IPS-18c (cell line): ENCODE data around the gene BPIFB6.

Experiments used
- H3K4me3 ChIP-seq: 2 replicates; pipeline ENCODE4 v1.7.0; 2013; ENCODE audit warnings: low read depth, mild to moderate bottlenecking, low read length, moderate library complexity; ENCODE audit not compliant: insufficient read depth
- H3K9me3 ChIP-seq: one replicate; pipeline ENCODE4 v1.6.1; 2013; ENCODE audit warnings: mild to moderate bottlenecking, low read length, moderate library complexity; ENCODE audit not compliant: control insufficient read depth, insufficient read depth

Gene BPIFB6

DNA sequence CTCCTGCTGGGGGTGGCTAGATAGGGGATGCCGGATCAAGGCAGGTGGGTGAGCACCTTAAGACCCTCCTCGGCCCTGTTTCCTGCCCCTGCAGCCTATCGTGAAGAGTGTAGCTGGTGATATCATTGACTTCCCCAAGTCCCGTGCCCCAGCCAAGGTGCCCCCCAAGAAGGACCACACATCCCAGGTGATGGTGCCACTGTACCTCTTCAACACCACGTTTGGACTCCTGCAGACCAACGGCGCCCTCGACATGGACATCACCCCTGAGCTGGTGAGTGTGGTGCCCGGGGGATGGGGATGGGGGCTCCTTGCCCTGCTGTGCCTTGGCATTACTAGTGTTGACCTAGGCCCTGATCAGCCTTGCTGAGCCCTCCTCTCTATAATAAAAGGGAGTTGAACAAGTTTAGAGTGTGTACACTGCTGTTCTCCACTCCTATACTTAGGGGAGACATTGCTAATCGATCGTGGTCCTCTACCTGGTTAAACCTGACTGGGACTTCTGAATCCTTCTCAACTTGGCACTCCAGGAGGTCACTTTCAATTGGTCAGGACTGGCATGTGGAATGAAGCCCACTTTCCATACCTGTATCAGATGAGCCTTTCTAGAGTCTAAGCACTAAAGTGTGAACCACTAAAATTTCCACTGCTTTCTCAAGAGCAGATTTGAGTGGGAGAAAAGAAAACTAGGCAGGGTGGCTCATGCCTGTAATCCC is 33.3 kb downstream of the BPIFB6 start:
- Histone ChIP-seq H3K4me3 (no peak overlapping the region), H3K9me3 (no peaks in the 10 kb centered on the region)

DNA sequence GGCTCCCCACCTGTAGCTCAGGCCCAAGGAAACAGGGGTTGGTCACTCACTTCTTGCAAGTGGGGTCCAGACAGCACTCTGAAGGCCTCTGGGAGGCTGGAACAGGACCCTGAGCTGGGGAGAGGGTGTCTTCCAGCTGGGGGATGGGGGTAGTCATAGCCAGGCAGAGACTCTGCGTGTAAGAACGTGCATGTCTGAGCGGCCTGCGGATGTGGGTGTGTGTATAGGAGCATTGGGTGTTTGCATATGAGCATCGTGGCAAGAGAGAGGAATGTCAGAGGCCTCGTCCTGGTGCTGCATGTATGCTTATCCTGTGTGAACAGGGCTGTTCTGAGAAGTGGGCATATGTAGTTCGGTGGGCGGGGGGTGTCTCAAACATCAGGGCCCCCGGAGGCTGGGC is 34.3 kb downstream of the BPIFB6 start:
- H3K4me3 ChIP-seq: no peak overlapping the region

DNA sequence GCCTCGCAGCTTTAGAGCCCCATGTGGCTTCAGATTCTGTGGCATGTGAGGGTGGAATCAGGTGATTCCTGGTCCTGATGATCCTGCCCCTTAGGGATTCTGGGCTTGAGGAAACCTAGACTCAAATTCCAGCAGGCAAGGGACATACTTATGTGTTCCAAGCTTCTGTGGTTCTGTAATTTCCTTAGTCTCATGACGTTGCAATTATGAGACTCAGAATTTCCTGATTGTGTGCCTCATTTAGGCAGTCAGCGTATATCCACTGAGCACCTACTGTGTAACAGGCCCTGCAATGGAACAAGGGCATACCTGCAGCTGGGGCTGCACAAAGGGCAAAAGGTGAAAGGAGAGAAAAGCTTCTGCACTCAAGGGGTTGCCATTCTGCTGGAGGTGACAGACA is 36.4 kb downstream of the BPIFB6 start:
- Histone ChIP-seq H3K9me3 (no peaks in the 10 kb centered on the region), H3K4me3 (no peak overlapping the region)

More for the DNA sequence above, 34.3 kb downstream of the BPIFB6 start:
- H3K9me3 ChIP-seq: no peaks in the 10 kb centered on the region

DNA sequence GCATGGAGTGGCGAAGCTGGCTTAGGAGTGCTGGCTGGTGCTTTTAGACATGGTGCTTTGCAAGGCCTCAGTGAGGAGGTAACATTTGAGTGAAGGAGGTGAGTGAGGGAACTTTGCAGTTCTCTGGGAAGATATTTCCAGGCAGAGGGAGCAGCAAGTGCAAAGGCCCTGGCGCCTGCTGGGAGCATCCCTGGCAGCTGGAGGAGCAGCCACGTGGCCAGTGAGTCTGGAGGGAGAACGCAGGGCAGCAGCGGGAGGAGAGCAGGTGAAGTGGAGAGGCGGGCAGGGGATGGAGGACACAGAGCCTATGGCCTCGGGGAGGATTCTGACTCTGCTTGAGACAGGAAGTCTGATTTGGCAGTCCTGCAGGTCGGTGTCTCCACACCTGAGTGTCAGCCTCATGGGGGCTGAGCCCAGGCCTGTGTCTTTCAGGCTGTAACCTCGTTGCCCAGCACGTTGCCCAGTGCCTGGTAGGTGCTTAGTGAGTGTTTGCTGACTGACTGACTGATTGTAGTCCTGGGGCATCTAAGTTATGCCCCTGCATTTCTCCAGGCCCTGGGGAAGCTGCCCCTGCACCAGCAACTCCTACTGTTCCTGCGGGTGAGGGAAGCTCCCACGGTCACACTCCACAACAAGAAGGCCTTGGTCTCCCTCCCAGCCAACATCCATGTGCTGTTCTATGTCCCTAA is 36.9 kb downstream of the BPIFB6 start:
- H3K4me3 ChIP-seq: no peak overlapping the region
- H3K9me3 ChIP-seq: no peaks in the 10 kb centered on the region

DNA sequence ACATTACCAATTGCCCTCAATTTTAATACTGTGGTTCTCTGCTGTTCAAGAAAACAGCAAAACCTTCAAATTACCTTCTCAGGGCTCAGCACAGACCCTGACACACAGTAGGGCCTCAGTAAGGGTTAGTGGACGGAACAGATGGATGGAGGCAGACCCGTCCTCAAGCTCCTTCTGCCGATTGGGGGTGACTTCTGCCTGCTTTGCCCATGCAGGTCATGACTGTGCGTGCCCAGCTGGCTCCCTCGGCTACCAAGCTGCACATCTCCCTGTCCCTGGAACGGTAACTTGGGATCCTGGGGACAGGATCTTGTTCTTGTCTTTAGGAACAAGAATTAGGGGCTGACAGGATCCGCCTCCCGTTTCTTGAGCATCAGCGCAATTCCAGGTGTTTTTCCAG is 38.2 kb downstream of the BPIFB6 start:
- H3K4me3 ChIP-seq: no peak overlapping the region
- H3K9me3 ChIP-seq: no peaks in the 10 kb centered on the region

DNA sequence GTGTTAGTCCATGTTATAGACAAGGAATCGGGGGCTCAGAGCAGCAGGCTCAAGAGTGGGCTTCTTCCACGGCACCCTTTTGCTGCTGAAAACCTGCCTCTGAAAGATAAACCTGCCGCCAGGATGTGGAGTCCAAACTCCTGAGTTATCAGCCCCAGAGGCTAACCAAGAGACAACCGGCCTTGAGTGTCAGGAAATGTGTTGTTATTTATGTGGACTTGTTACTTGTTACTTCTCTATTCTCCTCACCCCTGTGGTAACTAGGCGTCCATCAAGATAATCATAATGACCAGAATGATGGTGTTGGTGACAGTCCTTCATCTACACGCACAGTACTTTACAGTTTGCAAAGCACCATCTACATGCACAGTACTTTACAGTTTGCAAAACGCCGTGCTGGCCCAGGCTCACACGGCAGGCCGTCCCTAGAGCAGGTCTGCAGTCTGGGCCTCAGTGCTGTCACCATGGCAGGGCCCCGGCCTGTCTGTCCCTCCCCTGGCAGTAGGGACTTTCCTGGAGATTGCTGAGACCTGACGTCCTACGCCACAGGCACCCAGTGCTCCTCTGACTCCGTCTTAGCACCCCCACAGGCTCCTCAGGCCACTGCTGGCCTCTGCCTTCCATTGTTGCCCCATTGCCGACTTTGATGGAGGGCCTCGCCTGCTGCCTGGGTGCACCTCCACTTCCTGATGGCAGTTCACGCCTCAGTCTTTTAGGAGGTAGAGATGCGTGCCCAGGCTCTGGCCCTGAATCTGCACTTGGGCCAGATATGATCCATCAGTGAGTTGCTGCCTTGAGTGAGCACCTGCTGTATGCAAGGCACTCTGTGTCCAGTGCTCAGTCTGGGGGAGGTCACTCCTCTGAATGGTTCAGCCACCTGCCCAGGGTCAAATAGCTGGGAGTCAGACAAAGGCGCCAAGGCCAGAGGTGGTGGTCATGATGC is 38.9 kb downstream of the BPIFB6 start:
- H3K9me3 ChIP-seq: no peaks in the 10 kb centered on the region
- H3K4me3 ChIP-seq: no peak overlapping the region

DNA sequence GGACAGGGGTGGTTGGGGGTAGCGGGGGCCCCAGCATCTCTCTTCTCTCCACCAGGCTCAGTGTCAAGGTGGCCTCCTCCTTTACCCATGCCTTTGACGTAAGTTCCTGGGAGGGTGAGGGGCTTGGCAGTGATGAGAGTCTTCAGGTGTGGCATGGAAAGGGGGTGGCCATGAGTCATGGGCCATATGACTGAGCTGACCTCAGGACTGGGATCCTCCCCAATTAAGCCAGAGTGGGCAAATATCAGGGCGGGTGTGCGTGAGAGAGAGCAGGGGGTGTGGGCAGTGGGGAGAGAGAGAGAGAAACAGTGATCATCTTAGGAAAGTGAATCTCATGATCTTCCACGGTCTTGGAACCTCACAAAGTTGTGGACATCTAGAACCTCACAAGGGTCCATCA is 39.8 kb downstream of the BPIFB6 start:
- Histone ChIP-seq H3K4me3 (no peak overlapping the region), H3K9me3 (no peaks in the 10 kb centered on the region)

DNA sequence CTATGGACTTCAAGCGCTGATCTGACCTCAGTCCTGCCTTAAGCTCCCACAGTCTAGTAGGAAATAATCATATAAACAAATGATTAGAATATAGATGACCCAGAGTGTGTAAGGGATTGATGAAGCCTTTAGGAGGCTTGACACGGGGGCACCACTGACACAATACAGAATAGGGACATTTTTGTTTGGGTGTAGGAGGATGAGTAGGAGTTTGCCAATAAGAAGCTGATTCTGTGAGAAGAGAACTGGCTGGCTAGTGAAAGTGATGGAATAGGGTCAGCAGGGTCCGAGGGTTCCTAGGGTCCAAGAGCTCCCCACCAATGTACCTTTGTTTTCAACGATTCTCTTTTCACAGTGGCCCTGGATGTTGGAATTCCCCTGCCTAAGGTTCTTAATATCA is 40.9 kb downstream of the BPIFB6 start:
- Histone ChIP-seq H3K4me3 (no peak overlapping the region), H3K9me3 (no peaks in the 10 kb centered on the region)

DNA sequence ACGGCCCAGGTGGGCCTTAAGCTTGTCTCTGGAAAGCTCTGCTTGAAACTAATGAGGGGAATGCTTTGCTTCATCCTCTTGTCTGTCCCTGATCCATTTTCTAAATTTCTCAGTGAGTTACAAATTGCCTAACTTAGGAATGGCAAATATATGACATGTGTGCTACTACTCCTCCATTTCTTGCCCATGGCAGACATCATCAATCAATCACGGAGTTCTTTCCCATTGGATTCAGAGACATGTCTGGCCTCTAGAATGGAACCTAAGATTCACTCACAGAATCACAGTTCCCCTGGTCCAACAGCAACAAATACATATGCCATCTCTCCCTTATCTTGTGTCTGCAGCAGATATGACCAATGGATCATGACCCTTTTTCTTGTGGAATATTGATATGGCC is 41.4 kb downstream of the BPIFB6 start:
- Histone ChIP-seq H3K9me3 (no peaks in the 10 kb centered on the region), H3K4me3 (no peak overlapping the region)

DNA sequence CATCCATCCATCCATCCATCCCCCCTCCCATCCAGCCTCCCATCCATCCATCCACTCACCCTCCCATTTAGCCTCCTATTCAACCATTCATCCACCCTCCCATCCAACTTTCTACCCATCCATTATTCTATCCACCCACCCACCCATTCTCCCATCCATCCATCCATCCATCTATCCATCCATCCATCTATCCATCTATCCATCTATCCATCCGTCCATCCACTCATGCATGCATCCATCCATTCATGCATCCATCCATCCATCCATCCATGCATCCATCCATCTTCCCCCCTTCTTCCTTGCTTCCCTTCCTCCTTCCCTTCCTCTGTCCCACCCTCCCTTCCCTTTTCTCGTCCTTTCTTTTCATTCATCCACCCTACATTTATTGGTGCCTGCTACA is 43.2 kb downstream of the BPIFB6 start:
- H3K4me3 ChIP-seq: no peak overlapping the region
- H3K9me3 ChIP-seq: no peaks in the 10 kb centered on the region

DNA sequence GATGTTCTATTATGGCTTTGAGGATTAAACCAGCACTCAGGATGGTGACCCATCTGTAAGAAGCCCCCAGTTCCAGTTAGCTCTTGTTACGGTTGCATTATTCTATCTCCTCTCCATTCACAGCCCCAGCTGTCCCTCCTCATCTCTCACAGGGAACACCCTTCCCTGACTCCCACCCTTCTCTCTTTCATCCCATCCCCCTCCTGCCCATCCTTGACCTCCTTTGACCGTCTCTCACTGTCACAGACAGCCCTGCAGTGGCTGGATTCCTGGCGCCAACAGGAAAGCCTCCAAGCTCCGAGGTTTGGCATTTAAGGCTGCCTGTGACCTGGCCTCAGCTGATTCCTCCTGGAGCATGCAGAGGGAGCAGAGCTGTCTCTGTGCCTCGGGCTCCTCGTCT is 43.8 kb downstream of the BPIFB6 start:
- no peaks in the 10 kb centered on the region for H3K9me3 ChIP-seq
- no peak overlapping the region for H3K4me3 ChIP-seq

DNA sequence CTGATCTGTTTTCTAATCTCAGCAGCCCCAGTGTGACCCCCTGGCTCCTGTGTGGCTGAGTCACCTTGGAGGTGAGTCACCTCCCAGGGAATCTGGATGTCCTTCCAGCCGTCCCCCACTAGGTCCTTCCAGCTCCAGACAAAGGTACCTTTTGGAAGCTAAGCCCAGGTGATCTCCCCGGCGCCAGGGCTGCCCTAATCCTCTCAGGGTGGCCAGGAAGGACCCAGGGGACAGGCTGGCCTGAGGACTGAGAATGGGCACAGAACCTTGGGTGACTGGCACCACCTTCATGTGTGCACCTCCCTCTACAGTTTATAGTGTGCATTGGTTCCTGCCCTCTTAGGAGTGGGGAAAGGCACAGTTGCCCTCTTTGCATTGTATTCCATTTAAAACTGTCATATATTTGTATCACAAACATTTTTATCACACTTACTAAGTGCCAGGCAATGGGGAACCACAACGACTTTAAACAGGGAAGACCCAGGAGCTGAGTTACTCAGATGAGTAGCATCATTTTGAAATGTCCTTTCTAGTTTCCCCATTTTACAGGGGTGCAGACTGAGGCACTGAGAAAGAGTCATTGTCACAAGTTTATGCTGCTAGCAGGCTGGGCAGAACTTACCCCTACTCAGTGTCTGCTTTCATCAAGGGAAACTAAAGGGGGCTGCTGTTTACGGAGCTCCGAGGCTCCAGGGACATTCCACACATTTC is 45.4 kb downstream of the BPIFB6 start:
- no peaks in the 10 kb centered on the region for H3K9me3 ChIP-seq

DNA sequence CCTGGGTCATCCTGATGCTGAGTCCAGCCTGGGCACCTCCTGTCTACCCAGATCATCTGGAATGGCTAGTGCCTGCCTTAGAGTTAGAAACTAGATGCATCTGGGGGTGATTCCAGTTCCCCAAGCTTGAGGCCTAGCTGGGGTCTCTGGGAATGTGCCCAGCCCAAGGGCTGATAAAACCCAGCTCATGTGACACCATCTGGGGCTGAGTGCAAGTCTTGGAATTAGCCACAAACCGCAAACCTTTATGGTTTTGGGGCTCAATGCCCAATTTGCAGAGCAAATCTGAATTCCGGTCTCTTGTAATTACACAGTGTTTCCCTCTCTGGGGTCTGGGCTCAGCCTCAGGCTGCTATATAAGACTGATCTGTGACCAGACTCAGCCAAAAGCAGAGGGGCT is 47.8 kb downstream of the BPIFB6 start, which contains the start of gene BPIFB4:
TSS of gene BPIFB4 (plus strand) at position 385 of the 400 bp plus-strand sequence. CDS start 1,884 bp downstream, outside the sequence.
- H3K4me3 ChIP-seq: no peak within 1 kb of the TSS
- no peaks in the 10 kb centered on the region for H3K9me3 ChIP-seq

More for the DNA sequence above, 45.4 kb downstream of the BPIFB6 start:
- H3K4me3 ChIP-seq: no peak overlapping the region

DNA sequence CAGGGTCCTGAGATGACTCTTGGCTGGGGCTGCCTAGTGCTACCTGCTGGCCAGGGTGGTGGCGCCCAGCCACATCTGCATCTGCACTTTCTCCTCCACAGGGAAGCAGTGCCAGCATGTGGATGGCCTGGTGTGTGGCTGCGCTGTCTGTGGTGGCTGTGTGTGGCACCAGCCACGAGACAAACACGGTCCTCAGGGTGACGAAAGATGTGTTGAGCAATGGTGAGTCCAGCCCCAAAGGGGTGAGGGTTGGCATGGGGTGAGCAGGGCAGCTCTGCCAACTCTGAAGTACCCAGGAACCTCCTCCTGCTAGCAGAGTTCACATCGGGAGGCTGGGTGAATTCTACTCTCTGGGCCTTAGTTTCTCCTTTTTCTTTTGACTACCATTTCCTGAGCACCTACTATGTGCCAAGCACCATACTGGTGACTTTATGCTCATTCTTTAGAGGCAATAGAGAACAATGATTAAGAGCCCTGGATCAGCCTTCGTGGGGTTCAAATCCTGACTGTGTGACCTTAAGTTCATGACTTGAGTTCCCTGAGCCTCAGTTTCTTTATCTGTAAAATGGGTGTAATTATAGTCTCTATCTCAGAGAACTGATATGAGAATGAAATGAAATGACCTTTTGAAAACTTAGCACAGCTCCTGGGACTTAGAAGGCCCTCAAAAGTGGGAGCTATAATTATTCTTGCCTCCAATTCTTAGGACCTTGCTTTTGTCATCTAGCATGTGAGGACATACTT is 50.1 kb downstream of the BPIFB6 start:
- Histone ChIP-seq H3K9me3 (no peaks in the 10 kb centered on the region), H3K4me3 (no peak overlapping the region)

DNA sequence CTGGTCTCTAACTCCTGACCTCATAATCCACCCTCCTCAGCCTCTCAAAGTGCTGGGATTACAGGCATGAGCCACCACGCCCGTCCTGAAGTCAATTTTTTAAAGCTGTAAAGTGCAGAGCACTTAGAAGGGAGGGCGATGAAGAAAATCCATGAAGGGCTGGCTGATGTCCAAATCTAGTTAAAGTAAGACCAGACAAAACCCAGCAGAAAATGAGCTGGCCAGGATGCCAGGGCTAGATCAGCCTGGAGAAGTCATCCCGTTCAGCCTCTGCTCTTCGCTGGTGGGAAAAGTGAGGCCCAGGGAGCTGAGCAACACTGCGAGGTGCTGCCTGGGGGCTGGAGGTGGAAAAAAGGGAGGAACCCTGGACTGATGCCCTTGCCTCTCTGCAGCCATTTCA is 51.1 kb downstream of the BPIFB6 start:
- no peaks in the 10 kb centered on the region for H3K9me3 ChIP-seq
- no peak overlapping the region for H3K4me3 ChIP-seq

DNA sequence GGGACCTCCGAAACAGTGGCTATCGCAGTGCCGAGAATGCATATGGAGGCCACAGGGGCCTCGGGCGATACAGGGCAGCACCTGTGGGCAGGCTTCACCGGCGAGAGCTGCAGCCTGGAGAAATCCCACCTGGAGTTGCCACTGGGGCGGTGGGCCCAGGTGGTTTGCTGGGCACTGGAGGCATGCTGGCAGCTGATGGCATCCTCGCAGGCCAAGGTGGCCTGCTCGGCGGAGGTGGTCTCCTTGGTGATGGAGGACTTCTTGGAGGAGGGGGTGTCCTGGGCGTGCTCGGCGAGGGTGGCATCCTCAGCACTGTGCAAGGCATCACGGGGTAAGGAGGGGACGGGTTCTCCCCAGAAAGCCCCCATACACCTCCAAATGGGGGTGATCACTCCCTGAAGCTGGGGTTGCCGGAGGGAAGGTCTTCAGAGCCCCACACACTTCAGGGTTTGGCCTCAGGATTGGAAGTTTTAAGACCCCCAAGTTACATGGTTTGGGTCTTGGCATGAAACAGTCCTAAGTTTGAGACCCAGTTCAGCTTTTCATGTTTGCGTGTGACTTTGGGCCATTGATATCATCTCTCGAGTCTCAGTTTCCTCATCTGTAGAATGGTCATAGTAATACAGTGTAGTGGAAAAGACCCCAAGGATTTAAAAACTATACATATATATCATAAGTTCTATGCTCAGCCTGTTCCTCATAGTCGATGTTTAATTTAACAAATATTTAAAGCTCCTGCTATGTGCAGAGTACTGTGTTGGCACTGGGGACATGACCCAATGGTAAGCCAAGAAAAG is 52.3 kb downstream of the BPIFB6 start:
- H3K4me3 ChIP-seq: no peak overlapping the region
- no peaks in the 10 kb centered on the region for H3K9me3 ChIP-seq
